ENCODE measurements around the gene PYGO1. TPM values are rescaled to one million over a fixed set of nuclear protein-coding genes. Genes with fewer than 3 reads are reported as not detected.

PYGO1 gene
- total and polyA plus RNA-seq, 2 of the 4 experiments (the other 2 are of a cell fraction) = 3.0 to 6.6 TPM

- H2AK5ac ChIP-seq (ENCODE audit: low read depth, low read length) = no peak overlapping the region
- H3K4me1 ChIP-seq (ENCODE audit: control insufficient read depth, insufficient read depth, low read length) = no peaks in the 10 kb centered on the region
- BruUV-seq (replicated peaks) = no TSS peak
- H4K20me1 ChIP-seq (ENCODE audit: insufficient read depth, low read length) = no peaks in the 10 kb centered on the region
- no peak overlapping the region for H3K4ac ChIP-seq (ENCODE audit: low read depth, low read length)
- intact Hi-C loops (cut with micrococcal nuclease) (no loop called here), in situ Hi-C loops (cut with MboI; ENCODE audit: low sequenced_read_pairs) (no loop called here), dilution Hi-C loops (cut with HindIII; ENCODE audit: low sequenced_read_pairs, unreplicated experiment) (no loop called here)
- 80% methylated on average over 1 of the region's 2 CpGs; no CpG with 5 or more reads in 1 of the 2 experiments for WGBS, 2 experiments (ENCODE audit: extremely low coverage in 2 of 2, insufficient read length in 1 of 2)
- H2AK9ac ChIP-seq (replicated peaks; ENCODE audit: low read depth, low read length, poor library complexity) = no peak overlapping the region
- ChIA-PET POLR2A (ENCODE audit: unreplicated experiment) (no interaction called here), CTCF (no interaction called here)
- H4K5ac ChIP-seq (ENCODE audit: low read depth, low read length) = no peak overlapping the region
- no peak overlapping the region for H4K91ac ChIP-seq (ENCODE audit: insufficient read depth, low read depth, low read length)
- H2BK20ac ChIP-seq (ENCODE audit: low read depth, low read length) = no peak overlapping the region
- H3K27me3 ChIP-seq (ENCODE audit: control insufficient read depth, insufficient read depth, low read length) = no peaks in the 10 kb centered on the region
- TF ChIP-seq SMC3 (IDR thresholded peaks at IDR 0.05; ENCODE audit: low read depth, low read length) (no peak), CTCF (conservative IDR thresholded peaks at IDR 0.05; ENCODE audit: low read depth, low read length) (no peak), RAD21 (IDR thresholded peaks at IDR 0.05; ENCODE audit: low read length) (no peak), FOS (IDR thresholded peaks at IDR 0.05; ENCODE audit: low read depth, low read length) (no peak), POLR2A (IDR thresholded peaks at IDR 0.05; ENCODE audit: low read depth, low read length) (no peak), RCOR1 (IDR thresholded peaks at IDR 0.05; ENCODE audit: insufficient replicate concordance, low read length) (no peak), CHD1 (IDR thresholded peaks at IDR 0.05; ENCODE audit: low read depth, low read length) (no peak), MAFK (IDR thresholded peaks at IDR 0.05; ENCODE audit: low read depth, low read length) (no peak), CEBPB (IDR thresholded peaks at IDR 0.05; ENCODE audit: low read depth, low read length) (no peak), MAZ (IDR thresholded peaks at IDR 0.05; ENCODE audit: borderline replicate concordance, low read depth, low read length) (no peak), ELK1 (IDR thresholded peaks at IDR 0.05; ENCODE audit: borderline replicate concordance, low read depth, low read length) (no peak), RFX5 (IDR thresholded peaks at IDR 0.05; ENCODE audit: low read depth, low read length) (no peak), BHLHE40 (IDR thresholded peaks at IDR 0.05; ENCODE audit: low read depth, low read length) (no peak), USF2 (IDR thresholded peaks at IDR 0.05; ENCODE audit: low read depth, low read length) (no peak), MXI1 (IDR thresholded peaks at IDR 0.05; ENCODE audit: borderline replicate concordance, low read depth, low read length) (no peak), NFE2L2 (IDR thresholded peaks at IDR 0.05; ENCODE audit: low read depth, low read length) (no peak)
- no peak overlapping the region for H3K4me3 ChIP-seq (ENCODE audit: insufficient read depth, low read depth, low read length)
- H2BK120ac ChIP-seq (ENCODE audit: low read depth, low read length) = no peak overlapping the region
- DNase-seq = no peak
- no peaks in the 10 kb centered on the region for H3K79me1 ChIP-seq (ENCODE audit: low read depth in 1 of 2, low read length in 2 of 2)
- 0 out of 2 replicates have a peak, but pooled peaks cover 4% of the 10 kb centered on the region for H3K9me1 ChIP-seq (ENCODE audit: insufficient read depth, low read length)
- no peak overlapping the region for H3K27ac ChIP-seq (ENCODE audit: insufficient read depth, low read length)
- ATAC-seq (ENCODE audit: low read depth) = no peak
- no peak overlapping the region for H2BK5ac ChIP-seq (ENCODE audit: low read depth, low read length, poor library complexity, severe bottlenecking)
- H3K23ac ChIP-seq (ENCODE audit: low read depth, low read length) = no peak overlapping the region
- no peaks in the 10 kb centered on the region for H3K9me3 ChIP-seq (ENCODE audit: control insufficient read depth, insufficient read depth, low read length)
- no peak overlapping the region for H2BK15ac ChIP-seq (ENCODE audit: low read depth, low read length)
- no peak overlapping the region for H3K18ac ChIP-seq (ENCODE audit: low read depth, low read length)
- no peak overlapping the region for H3K14ac ChIP-seq (replicated peaks; ENCODE audit: low read depth, low read length)
- H2AFZ ChIP-seq (replicated peaks; ENCODE audit: low read length, poor library complexity) = no peak overlapping the region
- H3K56ac ChIP-seq (ENCODE audit: extremely low read depth, insufficient read depth, low read length) = no peak overlapping the region
- no peak overlapping the region for H3K4me2 ChIP-seq (ENCODE audit: low read depth, low read length)
- H3K36me3 ChIP-seq (ENCODE audit: control insufficient read depth, insufficient read depth, low read length) = no peaks in the 10 kb centered on the region
- H4K8ac ChIP-seq (ENCODE audit: low read depth in 2 of 2, low read length in 2 of 2) = no peak overlapping the region
- H3K9ac ChIP-seq (ENCODE audit: low read depth, low read length) = no peak overlapping the region
Measured at GRCh38 chr15:55496716-55497115, 91.4 kb downstream of the PYGO1 start.

Data from IMR-90 (cell line).